Erythroblast (primary cell): ENCODE results near the gene PRMT1.

Experiments used
- GATA1 ChIP-seq: IDR thresholded peaks from 2 replicates; pipeline ENCODE4 v1.6.1; 2011; ENCODE audit warnings: low read depth, mild to moderate bottlenecking, control low read depth, low read length, moderate library complexity
- POLR2A ChIP-seq: IDR thresholded peaks from 2 replicates; pipeline ENCODE4 v1.6.1; 2011; ENCODE audit warnings: mild to moderate bottlenecking, low read length

GRCh38 chr19:49718991-49719390, 41.9 kb downstream of the PRMT1 start:
- TF ChIP-seq POLR2A (no peak), GATA1 (no peak)
